GM12878 (cell line): ENCODE data around the gene INCA1. TPM values are rescaled to one million over a fixed set of nuclear protein-coding genes. Genes with fewer than 3 reads are reported as not detected.
A peak's percentile ranks its signal among the peaks of the same experiment; 100 is the strongest.

Source experiments
- BHLHE40 ChIP-seq, 2 experiments: fragments of 450-650 bp in 1 of 2; IDR thresholded peaks; 2 replicates each; pipeline ENCODE4 v1.6.1; 2011 to 2017; ENCODE audit warnings: low read depth in 2 of 2, borderline replicate concordance in 1 of 2, improper control_type of control experiment in 1 of 2, low read length in 1 of 2, mild to moderate bottlenecking in 1 of 2
- CHD1 ChIP-seq: IDR thresholded peaks from 2 replicates; pipeline ENCODE4 v1.6.1; 2012; ENCODE audit warnings: low read depth, low read length, improper control_type of control experiment
- CHD2 ChIP-seq: IDR thresholded peaks from 2 replicates; pipeline ENCODE4 v1.6.1; 2011; ENCODE audit warnings: low read depth, low read length, improper control_type of control experiment, borderline replicate concordance
- CHD4 ChIP-seq: fragments of 200-600 bp; sonication (generic); IDR thresholded peaks from 2 replicates; pipeline ENCODE4 v1.6.1; 2016; ENCODE audit warnings: mild to moderate bottlenecking
- ESRRA ChIP-seq: IDR thresholded peaks from 2 replicates; pipeline ENCODE4 v1.6.1; 2012; ENCODE audit warnings: mild to moderate bottlenecking, low read length, improper control_type of control experiment
- KDM1A ChIP-seq: fragments of 200-600 bp; sonication (generic); IDR thresholded peaks from 2 replicates; pipeline ENCODE4 v1.6.1; 2016; ENCODE audit warnings: borderline replicate concordance
- NBN ChIP-seq: fragments of 450-650 bp; IDR thresholded peaks from 2 replicates; pipeline ENCODE4 v1.6.1; 2016
- NFXL1 ChIP-seq: fragments of 450-650 bp; IDR thresholded peaks from 2 replicates; pipeline ENCODE4 v1.6.1; 2017; ENCODE audit warnings: antibody characterized with exemption, mild to moderate bottlenecking, borderline replicate concordance
- PAX8 ChIP-seq: fragments of 450-650 bp; IDR thresholded peaks from 2 replicates; pipeline ENCODE4 v1.6.1; 2017; ENCODE audit warnings: mild to moderate bottlenecking, moderate library complexity
- SP1 ChIP-seq: IDR thresholded peaks from one replicate; pipeline ENCODE4 v1.6.1; 2011; ENCODE audit warnings: low read depth, low read length
- ZNF622 ChIP-seq: fragments of 450-650 bp; IDR thresholded peaks from 2 replicates; pipeline ENCODE4 v1.6.1; 2017; ENCODE audit warnings: mild to moderate bottlenecking, inconsistent platforms
- ZZZ3 ChIP-seq: IDR thresholded peaks from 2 replicates; pipeline ENCODE4 v1.6.1; 2011; ENCODE audit warnings: low read depth; ENCODE audit not compliant: control insufficient read depth, insufficient read length
- polyA plus RNA-seq, 11 experiments: library from polyadenylated mRNA; depleted of rRNA in 4 of 11; unstranded in 6 of 11; stranded (reverse) in 5 of 11; fragments of >200 nt; fragmentation: Nextera tagmentation in 4 of 11; fragmentation: Illumina TruSeq in 1 of 11; extraction: Ambion mirVana in 4 of 11; extraction: Trizol in 1 of 11; gene quantifications; 1 replicate in 1 of 11; 2 replicates in 10 of 11; pipeline versions ENCODE4 v1.2.1 to v1.2.3, GENCODE V29; 2011 to 2016; ENCODE audit warnings: inconsistent platforms in 2 of 11, missing spikeins in 2 of 11, low read depth in 1 of 11
- total RNA-seq, 4 experiments: library from RNA; depleted of rRNA in 3 of 4; stranded (reverse); fragments of >200 nt in 3 of 4; fragmentation: Illumina TruSeq in 1 of 4; extraction: Trizol in 1 of 4; gene quantifications; 2 replicates each; pipeline versions ENCODE4 v1.2.1 to v1.2.3, GENCODE V29; 2013 to 2021
- TF ChIP-seq, protein P1 (sequence below): fragments of 450-650 bp; IDR thresholded peaks from 2 replicates; pipeline ENCODE4 v1.6.1; 2017; ENCODE audit warnings: antibody characterized with exemption, mild to moderate bottlenecking, moderate library complexity
- TF ChIP-seq, protein P2 (sequence below), 3 experiments: IDR thresholded peaks in 2 of 3; conservative IDR thresholded peaks in 1 of 3; 2 replicates each; pipeline ENCODE4 v1.5.1; 2011; ENCODE audit warnings: low read depth in 3 of 3, low read length in 3 of 3, mild to moderate bottlenecking in 3 of 3, control low read depth in 2 of 3, moderate library complexity in 2 of 3, inconsistent platforms in 1 of 3, mixed read lengths in 1 of 3; ENCODE audit not compliant: control insufficient read depth in 2 of 3, insufficient read depth in 1 of 3; ENCODE audit errors: extremely low read depth in 1 of 3
- TF ChIP-seq, protein P3 (sequence below): IDR thresholded peaks from 2 replicates; pipeline ENCODE4 v1.6.1; 2011; ENCODE audit warnings: mild to moderate bottlenecking, low read depth, low read length, moderate library complexity; ENCODE audit not compliant: insufficient replicate concordance
- TF ChIP-seq, protein P4 (sequence below): fragments of 450-650 bp; formaldehyde crosslinking; IDR thresholded peaks from 2 replicates; pipeline ENCODE4 v1.5.0; 2022; ENCODE audit warnings: mild to moderate bottlenecking, missing genetic modification characterization
- TF ChIP-seq, protein P5 (sequence below): fragments of 450-650 bp; conservative IDR thresholded peaks from 2 replicates; pipeline ENCODE4 v1.6.1; 2017; ENCODE audit warnings: mild to moderate bottlenecking, moderate library complexity

INCA1 gene
- total and polyA plus RNA-seq, 10 of the 15 experiments (the other 5 are each of a cell fraction or from before 2014, with no cell fraction given) = 0.19 to 1.8 (median 0.45) TPM

DNA sequence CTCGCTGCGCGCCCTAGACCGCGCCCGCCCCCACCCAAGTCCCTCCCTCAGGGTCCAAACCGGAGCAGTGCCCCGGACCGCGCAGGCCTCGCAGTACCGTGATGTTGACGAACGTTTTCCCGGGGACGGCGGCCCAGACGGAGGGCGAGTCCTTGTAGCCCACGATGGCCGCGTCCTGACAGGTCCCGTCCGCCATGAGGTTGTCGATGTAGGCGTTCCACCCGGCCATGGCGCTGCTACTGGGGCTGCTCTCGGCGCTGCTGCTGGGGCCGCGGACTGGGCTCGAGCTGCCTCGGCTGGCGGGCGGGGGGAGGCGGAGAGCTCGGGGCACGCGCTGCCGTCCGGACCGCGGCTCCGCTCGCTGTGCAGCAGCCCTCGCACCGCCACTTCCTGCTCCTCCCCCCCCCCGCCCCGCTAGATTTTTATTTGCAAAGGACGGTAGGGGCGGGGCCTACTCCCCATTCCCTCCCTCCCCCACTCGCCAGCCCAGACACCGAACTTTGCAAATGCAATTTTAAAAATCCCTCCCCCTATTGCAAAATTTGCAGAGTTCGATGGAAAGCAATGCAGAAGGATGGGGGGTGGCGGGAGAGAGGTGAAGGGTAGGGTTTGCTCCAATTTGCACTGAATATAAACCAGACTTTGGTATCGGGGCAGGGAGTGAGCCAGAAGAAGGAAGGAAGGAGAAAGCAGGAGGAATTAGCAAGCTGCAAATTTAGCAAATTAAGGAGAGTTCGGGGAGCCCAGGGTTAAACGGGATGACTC is 49.0 kb downstream of the INCA1 start, which contains the start of gene PFN1 (continued):
- TF ChIP-seq NFXL1 (no peak), ZZZ3 (no peak), ZNF622 (no peak), SP1 (peak; percentile 39), CHD4 (no peak), NBN (peak; percentile 93), CHD2 (peak; percentile 65), KDM1A (no peak), ESRRA (no peak), PAX8 (no peak), BHLHE40 (IDR thresholded peaks at IDR 0.05; ENCODE audit: borderline replicate concordance in 1 of 2, low read depth in 2 of 2, low read length in 1 of 2) (no peak; a peak in 1 of 4 replicates), CHD1 (peak; percentile 80; the same call in 1 of the 2 replicates)
- TF ChIP-seq, protein P1, sequence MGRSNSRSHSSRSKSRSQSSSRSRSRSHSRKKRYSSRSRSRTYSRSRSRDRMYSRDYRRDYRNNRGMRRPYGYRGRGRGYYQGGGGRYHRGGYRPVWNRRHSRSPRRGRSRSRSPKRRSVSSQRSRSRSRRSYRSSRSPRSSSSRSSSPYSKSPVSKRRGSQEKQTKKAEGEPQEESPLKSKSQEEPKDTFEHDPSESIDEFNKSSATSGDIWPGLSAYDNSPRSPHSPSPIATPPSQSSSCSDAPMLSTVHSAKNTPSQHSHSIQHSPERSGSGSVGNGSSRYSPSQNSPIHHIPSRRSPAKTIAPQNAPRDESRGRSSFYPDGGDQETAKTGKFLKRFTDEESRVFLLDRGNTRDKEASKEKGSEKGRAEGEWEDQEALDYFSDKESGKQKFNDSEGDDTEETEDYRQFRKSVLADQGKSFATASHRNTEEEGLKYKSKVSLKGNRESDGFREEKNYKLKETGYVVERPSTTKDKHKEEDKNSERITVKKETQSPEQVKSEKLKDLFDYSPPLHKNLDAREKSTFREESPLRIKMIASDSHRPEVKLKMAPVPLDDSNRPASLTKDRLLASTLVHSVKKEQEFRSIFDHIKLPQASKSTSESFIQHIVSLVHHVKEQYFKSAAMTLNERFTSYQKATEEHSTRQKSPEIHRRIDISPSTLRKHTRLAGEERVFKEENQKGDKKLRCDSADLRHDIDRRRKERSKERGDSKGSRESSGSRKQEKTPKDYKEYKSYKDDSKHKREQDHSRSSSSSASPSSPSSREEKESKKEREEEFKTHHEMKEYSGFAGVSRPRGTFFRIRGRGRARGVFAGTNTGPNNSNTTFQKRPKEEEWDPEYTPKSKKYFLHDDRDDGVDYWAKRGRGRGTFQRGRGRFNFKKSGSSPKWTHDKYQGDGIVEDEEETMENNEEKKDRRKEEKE = no peak
- TF ChIP-seq, protein P2, sequence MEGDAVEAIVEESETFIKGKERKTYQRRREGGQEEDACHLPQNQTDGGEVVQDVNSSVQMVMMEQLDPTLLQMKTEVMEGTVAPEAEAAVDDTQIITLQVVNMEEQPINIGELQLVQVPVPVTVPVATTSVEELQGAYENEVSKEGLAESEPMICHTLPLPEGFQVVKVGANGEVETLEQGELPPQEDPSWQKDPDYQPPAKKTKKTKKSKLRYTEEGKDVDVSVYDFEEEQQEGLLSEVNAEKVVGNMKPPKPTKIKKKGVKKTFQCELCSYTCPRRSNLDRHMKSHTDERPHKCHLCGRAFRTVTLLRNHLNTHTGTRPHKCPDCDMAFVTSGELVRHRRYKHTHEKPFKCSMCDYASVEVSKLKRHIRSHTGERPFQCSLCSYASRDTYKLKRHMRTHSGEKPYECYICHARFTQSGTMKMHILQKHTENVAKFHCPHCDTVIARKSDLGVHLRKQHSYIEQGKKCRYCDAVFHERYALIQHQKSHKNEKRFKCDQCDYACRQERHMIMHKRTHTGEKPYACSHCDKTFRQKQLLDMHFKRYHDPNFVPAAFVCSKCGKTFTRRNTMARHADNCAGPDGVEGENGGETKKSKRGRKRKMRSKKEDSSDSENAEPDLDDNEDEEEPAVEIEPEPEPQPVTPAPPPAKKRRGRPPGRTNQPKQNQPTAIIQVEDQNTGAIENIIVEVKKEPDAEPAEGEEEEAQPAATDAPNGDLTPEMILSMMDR (IDR thresholded peaks at IDR 0.05 in 2 of 3, conservative IDR thresholded peaks at IDR 0.05 in 1 of 3; ENCODE audit: control insufficient read depth in 2 of 3, extremely low read depth in 1 of 3, insufficient read depth in 1 of 3, low read depth in 3 of 3, low read length in 3 of 3) = no peak
- TF ChIP-seq, protein P3, sequence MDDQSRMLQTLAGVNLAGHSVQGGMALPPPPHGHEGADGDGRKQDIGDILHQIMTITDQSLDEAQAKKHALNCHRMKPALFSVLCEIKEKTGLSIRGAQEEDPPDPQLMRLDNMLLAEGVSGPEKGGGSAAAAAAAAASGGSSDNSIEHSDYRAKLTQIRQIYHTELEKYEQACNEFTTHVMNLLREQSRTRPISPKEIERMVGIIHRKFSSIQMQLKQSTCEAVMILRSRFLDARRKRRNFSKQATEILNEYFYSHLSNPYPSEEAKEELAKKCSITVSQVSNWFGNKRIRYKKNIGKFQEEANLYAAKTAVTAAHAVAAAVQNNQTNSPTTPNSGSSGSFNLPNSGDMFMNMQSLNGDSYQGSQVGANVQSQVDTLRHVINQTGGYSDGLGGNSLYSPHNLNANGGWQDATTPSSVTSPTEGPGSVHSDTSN = no peak
- TF ChIP-seq, protein P4, sequence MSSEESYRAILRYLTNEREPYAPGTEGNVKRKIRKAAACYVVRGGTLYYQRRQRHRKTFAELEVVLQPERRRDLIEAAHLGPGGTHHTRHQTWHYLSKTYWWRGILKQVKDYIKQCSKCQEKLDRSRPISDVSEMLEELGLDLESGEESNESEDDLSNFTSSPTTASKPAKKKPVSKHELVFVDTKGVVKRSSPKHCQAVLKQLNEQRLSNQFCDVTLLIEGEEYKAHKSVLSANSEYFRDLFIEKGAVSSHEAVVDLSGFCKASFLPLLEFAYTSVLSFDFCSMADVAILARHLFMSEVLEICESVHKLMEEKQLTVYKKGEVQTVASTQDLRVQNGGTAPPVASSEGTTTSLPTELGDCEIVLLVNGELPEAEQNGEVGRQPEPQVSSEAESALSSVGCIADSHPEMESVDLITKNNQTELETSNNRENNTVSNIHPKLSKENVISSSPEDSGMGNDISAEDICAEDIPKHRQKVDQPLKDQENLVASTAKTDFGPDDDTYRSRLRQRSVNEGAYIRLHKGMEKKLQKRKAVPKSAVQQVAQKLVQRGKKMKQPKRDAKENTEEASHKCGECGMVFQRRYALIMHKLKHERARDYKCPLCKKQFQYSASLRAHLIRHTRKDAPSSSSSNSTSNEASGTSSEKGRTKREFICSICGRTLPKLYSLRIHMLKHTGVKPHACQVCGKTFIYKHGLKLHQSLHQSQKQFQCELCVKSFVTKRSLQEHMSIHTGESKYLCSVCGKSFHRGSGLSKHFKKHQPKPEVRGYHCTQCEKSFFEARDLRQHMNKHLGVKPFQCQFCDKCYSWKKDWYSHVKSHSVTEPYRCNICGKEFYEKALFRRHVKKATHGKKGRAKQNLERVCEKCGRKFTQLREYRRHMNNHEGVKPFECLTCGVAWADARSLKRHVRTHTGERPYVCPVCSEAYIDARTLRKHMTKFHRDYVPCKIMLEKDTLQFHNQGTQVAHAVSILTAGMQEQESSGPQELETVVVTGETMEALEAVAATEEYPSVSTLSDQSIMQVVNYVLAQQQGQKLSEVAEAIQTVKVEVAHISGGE = peak; percentile 64
- TF ChIP-seq, protein P5, sequence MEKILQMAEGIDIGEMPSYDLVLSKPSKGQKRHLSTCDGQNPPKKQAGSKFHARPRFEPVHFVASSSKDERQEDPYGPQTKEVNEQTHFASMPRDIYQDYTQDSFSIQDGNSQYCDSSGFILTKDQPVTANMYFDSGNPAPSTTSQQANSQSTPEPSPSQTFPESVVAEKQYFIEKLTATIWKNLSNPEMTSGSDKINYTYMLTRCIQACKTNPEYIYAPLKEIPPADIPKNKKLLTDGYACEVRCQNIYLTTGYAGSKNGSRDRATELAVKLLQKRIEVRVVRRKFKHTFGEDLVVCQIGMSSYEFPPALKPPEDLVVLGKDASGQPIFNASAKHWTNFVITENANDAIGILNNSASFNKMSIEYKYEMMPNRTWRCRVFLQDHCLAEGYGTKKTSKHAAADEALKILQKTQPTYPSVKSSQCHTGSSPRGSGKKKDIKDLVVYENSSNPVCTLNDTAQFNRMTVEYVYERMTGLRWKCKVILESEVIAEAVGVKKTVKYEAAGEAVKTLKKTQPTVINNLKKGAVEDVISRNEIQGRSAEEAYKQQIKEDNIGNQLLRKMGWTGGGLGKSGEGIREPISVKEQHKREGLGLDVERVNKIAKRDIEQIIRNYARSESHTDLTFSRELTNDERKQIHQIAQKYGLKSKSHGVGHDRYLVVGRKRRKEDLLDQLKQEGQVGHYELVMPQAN = peak; percentile 75
